Ascending aorta (tissue), 2 donors: ENCODE measurements around the gene PKD1L1. TPM values are rescaled to one million over a fixed set of nuclear protein-coding genes. Genes with fewer than 3 reads are reported as not detected.

Source experiments
- DNase-seq, 2 donors: peaks; one replicate each; pipeline ENCODE4 v3.0.0-alpha.2; 2019; ENCODE audit warnings: low spot score in 2 of 2
- H3K27ac ChIP-seq, 2 donors: fragments of 200-600 bp; sonication (generic); one replicate each; pipeline ENCODE4 v1.5.1; 2016 to 2017; ENCODE audit warnings: mild to moderate bottlenecking in 1 of 2
- H3K27me3 ChIP-seq: fragments of 200-600 bp; sonication (generic); one replicate; pipeline ENCODE4 v1.5.1; 2017
- H3K36me3 ChIP-seq, 2 donors: fragments of 200-600 bp; sonication (generic); one replicate each; pipeline ENCODE4 v1.5.1; 2016
- H3K4me1 ChIP-seq, 2 donors: fragments of 200-600 bp; sonication (generic); one replicate each; pipeline ENCODE4 v1.5.1; 2016 to 2017; ENCODE audit warnings: mild to moderate bottlenecking in 1 of 2
- H3K4me3 ChIP-seq, 2 donors: fragments of 200-600 bp; sonication (generic); one replicate each; pipeline ENCODE4 v1.5.1; 2016 to 2017; ENCODE audit warnings: mild to moderate bottlenecking in 1 of 2
- H3K9me3 ChIP-seq, 2 donors: fragments of 200-600 bp; sonication (generic); one replicate each; pipeline ENCODE4 v1.5.1; 2016
- CTCF ChIP-seq, 3 experiments: fragments of 200-600 bp in 2 of 3; fragments of 450-650 bp in 1 of 3; sonication (generic) in 2 of 3; IDR thresholded peaks; one replicate each; pipeline ENCODE4 v1.5.1; 2016 to 2019; ENCODE audit warnings: antibody characterized with exemption in 3 of 3, mild to moderate bottlenecking in 1 of 3, moderate library complexity in 1 of 3
- intact Hi-C: fragments of 100-400 bp; cut with DNase I; formaldehyde crosslinking; loops from one replicate; pipeline ENCODE4 v1.15.1; 2023
- total RNA-seq: library from RNA; depleted of rRNA; stranded (reverse); fragments of >200 nt; gene quantifications from one replicate; pipeline ENCODE4 v1.1.0, GENCODE V29; 2016

Gene PKD1L1
- total RNA-seq, 1 donor from 2014 or later = 1.1 TPM

DNA sequence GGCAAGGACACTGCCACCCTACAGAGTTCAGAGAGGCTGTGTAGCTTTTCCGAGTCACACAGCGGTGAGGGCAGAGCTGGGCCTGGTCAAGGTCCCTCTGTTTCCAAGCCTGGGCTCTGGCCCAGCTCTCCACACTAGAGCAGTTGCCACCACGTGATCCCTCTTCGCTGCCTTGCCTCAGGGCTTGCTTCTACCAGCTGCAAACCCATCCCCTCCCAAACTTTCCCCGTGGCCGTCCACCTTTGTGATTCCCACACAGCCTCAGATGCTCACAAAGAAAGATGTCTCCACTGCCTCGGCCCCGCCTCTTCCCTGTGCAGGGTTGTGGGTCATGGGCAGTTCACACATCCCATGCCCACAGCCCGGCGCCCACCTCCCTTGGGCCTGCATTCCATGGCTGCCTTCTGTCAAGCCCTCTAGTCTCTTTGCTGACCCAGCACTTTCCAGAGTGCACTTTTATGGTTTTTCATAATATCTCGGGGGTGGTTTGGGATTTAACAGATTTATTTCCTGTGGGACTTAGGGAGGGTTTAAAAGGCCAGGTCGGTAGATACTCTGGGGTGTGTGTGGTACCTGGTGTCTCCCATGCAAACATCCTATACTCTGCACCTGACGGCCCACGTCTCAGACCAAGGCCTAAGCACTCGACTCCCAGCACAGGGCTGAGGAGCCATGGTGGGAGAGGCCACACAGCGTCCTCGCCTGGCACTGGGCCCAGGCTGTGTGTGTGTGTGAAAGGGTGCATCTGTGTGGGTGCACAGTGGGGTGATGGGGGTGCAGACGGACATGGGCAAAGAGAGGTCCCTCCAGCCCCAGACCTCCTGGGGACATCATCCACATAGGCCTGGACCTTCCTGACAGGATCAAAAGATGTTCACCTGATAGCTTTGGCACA is 59.6 kb downstream of the PKD1L1 start:
- Histone ChIP-seq H3K27me3 (no peaks in the 10 kb centered on the region), H3K4me1 (no peaks in the 10 kb centered on the region), H3K27ac (no peak overlapping the region), H3K36me3 (no peaks in the 10 kb centered on the region), H3K4me3 (no peak overlapping the region), H3K9me3 (no peaks in the 10 kb centered on the region)
- peak in 1 of 2 donors; percentile 31 for DNase-seq
- TF ChIP-seq CTCF (IDR thresholded peaks at IDR 0.05) = no peak
- intact Hi-C loops = no loop called here

DNA sequence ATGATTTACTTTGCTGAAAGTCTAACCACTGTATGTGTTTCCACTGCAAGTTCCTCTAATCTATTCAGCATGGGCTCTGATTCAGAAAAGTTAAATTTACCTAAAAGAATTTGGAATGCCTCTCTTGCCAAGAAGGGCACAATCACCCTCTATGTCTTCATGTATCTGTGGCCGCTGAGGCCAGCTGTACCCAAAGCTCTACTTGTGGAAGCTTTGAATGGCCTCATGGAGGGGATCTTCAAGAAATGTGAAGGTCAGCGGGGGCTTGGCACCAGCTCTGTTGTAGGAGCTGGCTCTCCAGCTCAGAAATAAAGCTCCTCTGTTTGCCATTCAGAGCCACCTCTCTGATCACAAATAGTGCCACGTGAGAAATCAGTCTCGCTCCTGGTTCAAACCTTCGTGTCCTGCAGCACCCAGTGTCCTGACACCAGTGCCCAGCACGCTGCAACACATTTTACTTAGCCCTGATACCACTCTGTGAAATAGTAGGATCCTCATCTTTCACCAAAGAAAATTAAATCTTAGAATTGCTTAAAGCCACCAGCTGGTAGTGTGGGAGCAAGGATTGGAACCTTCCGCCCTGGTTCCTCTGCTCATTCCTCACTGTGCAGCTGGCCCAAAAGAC is 61.1 kb downstream of the PKD1L1 start:
- Histone ChIP-seq H3K9me3 (no peaks in the 10 kb centered on the region), H3K4me3 (no peak overlapping the region), H3K36me3 (no peaks in the 10 kb centered on the region), H3K27me3 (no peaks in the 10 kb centered on the region), H3K27ac (no peak overlapping the region), H3K4me1 (no peaks in the 10 kb centered on the region)
- no peak for TF ChIP-seq CTCF (IDR thresholded peaks at IDR 0.05)
- intact Hi-C loops = no loop called here
- peak in 1 of 2 donors; percentile 11 for DNase-seq

DNA sequence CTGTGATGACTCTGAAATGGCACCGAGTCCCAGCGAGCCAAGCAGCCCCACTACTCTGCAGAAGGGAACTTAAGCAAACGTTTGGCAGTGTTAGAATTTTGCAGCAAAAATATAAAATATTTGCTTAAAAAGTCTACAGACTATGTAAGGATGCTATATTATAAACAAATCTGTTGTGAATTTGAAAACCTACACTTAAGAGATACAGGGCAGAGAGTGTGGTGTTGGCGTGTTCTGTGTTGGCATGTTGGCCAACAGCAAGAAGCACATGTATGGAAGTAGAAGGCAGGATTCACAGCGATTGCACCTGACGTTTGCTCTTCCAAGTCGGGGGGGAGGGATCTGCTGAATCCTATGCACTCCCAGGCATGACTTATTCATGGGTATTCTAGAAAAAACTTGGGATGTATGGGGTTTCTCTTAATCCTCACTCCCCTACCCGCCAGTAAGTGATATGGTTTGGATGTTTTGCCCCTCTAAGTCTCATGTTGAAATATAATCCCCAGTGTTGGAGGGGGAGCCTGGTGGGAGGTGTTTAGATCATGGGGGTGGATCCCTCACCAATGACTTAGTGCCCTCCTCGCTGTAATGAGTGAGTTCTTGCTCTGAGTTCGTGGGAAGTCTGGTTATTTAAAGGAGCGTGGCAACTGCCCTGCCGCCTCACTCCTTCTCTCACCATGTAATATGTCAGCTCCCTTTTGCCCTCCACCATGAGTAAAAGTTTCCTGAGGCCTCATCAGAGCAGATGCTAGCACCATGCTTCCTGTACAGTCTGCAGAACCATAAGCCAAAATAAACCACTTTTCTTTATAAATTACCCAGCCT is 62.1 kb downstream of the PKD1L1 start:
- Histone ChIP-seq H3K36me3 (no peaks in the 10 kb centered on the region), H3K27me3 (no peaks in the 10 kb centered on the region), H3K27ac (no peak overlapping the region), H3K4me3 (no peak overlapping the region), H3K9me3 (no peaks in the 10 kb centered on the region), H3K4me1 (no peaks in the 10 kb centered on the region)
- peak in 1 of 2 donors; percentile 13 for DNase-seq
- TF ChIP-seq CTCF (IDR thresholded peaks at IDR 0.05) = no peak
- intact Hi-C loops = no loop called here

GRCh38 chr7:47885309-47885986 is 62.8 kb downstream of the PKD1L1 start:
- TF ChIP-seq CTCF (IDR thresholded peaks at IDR 0.05) = no peak
- peak in 1 of 2 donors; percentile 18 for DNase-seq
- no peak overlapping the region for H3K27ac ChIP-seq
- intact Hi-C loops = no loop called here
- H3K4me1 ChIP-seq = no peaks in the 10 kb centered on the region
- H3K27me3 ChIP-seq = no peaks in the 10 kb centered on the region
- H3K9me3 ChIP-seq = no peaks in the 10 kb centered on the region
- no peaks in the 10 kb centered on the region for H3K36me3 ChIP-seq
- no peak overlapping the region for H3K4me3 ChIP-seq

- TF ChIP-seq CTCF (IDR thresholded peaks at IDR 0.05) = no peak
- H3K27me3 ChIP-seq = no peaks in the 10 kb centered on the region
- no peaks in the 10 kb centered on the region for H3K36me3 ChIP-seq
- H3K4me1 ChIP-seq = no peaks in the 10 kb centered on the region
- no peak overlapping the region for H3K4me3 ChIP-seq
- peak in 1 of 2 donors; percentile 19 for DNase-seq
- intact Hi-C loops = no loop called here
- H3K27ac ChIP-seq = no peak overlapping the region
- no peaks in the 10 kb centered on the region for H3K9me3 ChIP-seq
Observed at GRCh38 chr7:47884675-47885074, 63.6 kb downstream of the PKD1L1 start.
